AG10803 (cell line): ENCODE measurements around the gene ATP5F1E.
"Not testable (repeated sequence)": the region's sequence is repeated elsewhere in the genome, so short reads cannot be mapped to it uniquely, and the experiment has no call there.

ENCODE experiments used
- DNase-seq: peaks from one replicate; pipeline ENCODE4 v3.0.0; 2010; ENCODE audit warnings: low read depth
- H3K4me3 ChIP-seq: 2 replicates; pipeline ENCODE4 v1.5.1; 2011; ENCODE audit warnings: mild to moderate bottlenecking, low read length, control low read depth
- TF ChIP-seq, protein P1 (sequence below): conservative IDR thresholded peaks from 2 replicates; pipeline ENCODE4 v1.5.1; 2011; ENCODE audit warnings: mild to moderate bottlenecking, low read length, control low read depth, inconsistent platforms

The ATP5F1E gene

DNA sequence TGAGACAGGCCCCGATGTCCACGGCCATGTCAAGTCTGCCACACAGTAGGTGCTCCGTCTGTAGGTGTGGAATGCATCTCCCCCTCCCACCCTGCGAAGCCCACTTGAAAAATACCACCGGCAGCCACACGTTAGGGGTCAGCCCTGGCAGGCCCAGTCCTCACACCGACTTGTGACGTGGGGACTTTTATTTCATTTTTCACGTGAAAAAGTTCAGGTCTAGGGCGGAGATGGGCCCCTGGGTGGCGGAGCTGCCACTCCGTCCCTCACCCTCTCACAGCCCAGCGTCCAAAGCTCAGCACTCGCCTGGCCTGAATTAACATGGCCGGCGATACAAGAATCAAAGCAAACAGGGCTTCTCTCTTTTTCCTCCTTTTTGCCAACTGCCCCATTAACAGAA, 16.7 kb downstream of the ATP5F1E start:
- DNase-seq, result no peak
- TF ChIP-seq, protein P1, sequence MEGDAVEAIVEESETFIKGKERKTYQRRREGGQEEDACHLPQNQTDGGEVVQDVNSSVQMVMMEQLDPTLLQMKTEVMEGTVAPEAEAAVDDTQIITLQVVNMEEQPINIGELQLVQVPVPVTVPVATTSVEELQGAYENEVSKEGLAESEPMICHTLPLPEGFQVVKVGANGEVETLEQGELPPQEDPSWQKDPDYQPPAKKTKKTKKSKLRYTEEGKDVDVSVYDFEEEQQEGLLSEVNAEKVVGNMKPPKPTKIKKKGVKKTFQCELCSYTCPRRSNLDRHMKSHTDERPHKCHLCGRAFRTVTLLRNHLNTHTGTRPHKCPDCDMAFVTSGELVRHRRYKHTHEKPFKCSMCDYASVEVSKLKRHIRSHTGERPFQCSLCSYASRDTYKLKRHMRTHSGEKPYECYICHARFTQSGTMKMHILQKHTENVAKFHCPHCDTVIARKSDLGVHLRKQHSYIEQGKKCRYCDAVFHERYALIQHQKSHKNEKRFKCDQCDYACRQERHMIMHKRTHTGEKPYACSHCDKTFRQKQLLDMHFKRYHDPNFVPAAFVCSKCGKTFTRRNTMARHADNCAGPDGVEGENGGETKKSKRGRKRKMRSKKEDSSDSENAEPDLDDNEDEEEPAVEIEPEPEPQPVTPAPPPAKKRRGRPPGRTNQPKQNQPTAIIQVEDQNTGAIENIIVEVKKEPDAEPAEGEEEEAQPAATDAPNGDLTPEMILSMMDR, result no peak
- H3K4me3 ChIP-seq, result no peak overlapping the region

DNA sequence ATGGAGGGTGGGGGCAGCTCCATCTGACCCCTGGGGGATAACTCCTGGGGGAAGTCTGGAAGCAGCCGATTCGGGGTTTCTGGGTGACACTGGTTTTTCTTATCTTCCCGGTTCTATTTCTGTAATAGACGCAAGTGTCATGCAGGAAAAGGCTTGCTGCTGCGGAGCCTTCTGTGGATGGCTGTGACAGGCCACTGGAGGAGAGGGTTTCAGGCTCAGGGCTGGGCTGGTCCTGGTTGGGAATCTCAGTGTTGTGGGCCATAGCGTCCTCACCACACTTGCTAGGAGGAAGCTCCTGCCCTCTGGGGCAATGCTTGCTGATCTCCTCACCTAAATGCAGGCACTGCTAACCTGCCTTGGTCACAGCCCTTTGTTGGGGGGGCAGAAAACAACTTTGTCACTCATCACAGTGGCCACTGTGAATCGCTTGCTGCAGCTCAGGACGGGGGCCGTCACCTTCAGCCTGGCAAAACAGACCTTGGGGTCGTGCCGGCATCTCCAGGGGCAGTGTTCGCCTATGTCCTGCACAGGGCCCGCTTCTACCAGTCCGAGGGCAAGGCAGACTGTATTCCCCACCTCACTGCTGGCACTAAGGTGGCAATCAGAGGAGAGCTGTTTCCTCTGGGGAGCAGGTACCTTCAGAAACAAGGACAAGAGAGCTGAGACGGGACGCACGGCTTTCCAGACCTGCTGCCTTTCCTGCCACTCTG, 17.3 kb downstream of the ATP5F1E start:
- DNase-seq, result no peak
- no peak overlapping the region for H3K4me3 ChIP-seq
- TF ChIP-seq, protein P1, result no peak

DNA sequence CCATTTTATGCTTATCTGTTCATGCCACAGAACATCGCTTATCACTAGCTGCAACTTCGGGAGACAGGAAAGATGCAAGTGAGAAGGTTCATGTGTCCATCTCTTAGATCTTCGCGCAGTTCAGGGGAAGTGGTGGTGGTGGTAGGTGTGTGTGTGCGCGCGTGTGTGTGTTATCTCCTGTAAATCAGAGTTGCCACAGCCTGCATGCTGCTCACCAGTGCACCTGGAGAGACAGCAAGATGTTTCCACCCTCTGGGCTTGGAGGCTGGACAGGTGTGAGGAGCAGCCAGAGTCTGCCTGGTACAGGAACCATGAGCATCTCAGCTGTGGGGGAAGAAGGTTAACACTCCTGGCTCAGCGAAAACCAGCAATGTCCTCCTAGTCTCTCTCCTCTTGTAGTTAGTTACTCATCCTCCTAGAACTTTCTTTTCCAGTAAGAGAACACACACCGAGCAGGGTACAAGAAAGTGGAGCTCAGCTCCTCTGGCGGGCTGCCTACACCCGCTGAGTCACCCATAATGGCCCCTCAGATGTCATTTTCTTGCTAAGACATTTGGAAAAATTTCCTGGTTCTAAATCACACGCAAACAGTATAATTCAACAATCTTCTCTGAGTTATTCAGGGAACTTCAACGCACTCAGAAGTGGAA, 18.1 kb downstream of the ATP5F1E start:
- peak; percentile 28 for DNase-seq
- TF ChIP-seq, protein P1, result no peak
- no peak overlapping the region for H3K4me3 ChIP-seq

DNA sequence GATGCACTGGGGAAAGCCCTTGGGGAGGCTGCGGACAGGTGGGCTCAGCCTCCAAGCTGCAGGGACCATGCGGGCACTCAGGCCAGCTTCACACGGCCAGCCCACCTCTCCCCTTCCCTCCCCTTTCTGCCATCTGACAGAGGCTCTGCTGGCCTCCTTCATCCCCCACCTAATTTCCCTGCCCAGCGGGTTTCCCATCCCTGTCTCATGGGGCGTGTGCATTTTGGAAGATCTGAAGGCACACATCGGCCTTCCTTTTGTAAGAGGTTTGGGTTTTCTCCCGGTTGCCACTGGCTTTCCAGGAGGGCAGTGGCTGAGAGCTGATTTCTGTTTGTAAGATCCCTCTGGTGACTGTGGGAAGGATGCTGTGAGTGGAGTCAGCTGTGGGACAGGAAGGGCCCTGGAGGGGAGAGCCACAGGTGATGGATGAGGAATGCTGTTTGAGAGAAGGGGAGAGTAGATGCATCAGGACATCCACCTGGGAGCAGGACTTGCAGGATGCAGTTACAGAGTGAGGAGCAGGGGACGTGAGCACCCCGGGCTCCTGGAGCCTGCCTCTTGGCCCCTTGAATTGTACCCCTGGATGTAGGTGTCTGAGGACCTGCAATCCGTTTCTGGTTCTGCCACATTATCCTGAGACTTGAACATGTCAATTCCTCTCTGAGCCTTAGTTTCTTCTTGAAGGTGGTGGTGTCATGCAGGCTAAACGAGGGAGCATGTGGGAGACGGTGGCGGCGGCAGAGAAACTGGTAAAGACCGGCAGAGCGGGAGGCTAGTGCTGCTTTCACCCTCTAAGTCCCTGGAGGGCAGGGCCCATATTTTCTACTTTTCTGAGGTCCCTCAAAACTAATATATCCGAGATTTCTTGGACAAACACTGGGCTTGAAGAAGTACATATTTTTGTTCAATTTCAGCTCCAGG, 18.8 kb downstream of the ATP5F1E start:
- DNase-seq, result no peak
- no peak overlapping the region for H3K4me3 ChIP-seq
- TF ChIP-seq, protein P1, result no peak

DNA sequence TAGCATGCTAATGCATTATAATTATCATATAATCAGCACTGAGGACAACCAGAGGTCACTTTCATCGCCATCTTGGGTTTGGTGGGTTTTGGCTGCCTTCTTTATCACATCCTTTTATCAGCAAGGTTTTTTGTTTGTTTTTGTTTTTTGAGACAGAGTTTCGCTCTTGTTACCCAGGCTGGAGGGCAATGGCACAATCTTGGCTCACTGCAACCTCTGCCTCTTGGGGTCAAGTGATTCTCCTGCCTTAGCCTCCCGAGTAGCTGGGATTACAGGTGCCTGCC, 20.3 kb downstream of the ATP5F1E start:
- DNase-seq, result not testable (repeated sequence)

DNA sequence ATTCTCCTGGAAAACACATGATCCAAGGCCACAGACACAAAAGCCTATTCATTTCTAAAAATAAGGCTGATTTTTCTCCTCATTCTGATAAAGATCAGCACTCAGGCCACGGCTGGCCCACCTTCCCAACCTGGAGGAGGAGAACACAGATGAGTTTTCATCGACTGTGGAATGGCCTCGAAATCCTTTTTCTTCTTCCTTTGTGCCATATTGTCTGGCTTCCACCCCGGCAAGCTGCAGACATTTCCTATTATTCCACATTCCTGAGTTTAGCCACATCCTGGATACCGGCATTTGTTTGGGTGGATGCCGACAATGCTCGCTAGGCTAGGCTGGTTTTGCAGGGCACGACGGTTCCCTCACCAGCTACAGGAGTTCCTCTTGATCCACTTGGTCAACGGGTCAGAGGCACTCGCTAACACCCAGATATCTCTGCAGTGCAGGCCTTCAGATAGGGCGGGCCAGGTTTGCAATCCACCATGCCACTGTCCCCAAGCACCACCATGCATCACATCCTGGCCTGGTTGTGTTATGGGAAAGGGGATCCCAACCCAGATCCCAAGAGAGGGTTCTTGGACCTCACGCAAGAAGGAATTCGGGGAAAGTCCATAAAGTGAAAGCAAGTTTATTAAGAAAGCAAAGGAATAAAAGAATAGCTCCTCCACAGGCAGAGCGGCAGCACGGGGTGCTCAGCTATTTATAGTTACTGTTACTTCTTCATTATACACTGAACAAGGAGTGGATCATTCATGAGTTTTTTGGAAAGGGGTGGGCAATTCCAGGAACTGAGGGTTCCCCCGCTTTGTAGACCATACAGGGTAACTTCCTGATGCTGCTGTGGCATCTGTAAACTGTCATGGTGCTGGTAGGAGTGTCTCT, 20.9 kb downstream of the ATP5F1E start:
- TF ChIP-seq, protein P1, result no peak
- H3K4me3 ChIP-seq, result no peak overlapping the region
- DNase-seq, result peak; percentile 96

More for the DNA sequence above, 20.3 kb downstream of the ATP5F1E start:
- not testable (repeated sequence) for H3K4me3 ChIP-seq

DNA sequence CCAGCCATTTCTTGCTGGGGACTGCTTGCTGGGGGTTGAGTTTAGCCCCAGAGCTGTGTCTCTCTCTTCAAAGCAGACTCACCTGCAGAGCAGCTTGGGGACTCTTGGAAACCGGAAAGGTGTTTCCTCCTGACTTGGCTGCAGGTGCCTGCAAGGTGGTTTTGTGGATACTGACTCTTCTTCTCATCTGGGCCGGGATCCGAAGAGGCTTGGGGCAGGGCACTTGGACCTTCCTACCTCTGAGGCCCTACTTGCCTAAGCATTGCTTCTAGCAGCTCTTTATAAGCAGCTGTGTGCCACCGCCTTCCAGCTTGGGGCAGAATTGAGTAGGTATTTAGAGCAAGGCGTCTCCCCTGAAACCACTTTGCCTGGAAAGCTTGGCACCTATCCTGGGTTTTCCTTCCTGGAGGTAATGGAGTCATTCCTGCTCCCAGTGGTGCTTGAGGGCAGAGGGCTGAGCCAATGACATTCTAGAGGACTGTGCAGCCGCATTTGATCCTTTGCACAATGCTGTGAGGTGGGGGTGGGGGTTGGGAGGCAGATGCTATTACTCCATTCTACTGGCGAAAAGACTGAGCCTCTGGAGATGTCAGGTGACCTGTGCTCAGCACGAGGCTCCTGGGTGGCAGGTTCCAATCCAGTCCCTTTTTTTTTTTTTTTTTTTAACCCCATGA, 21.7 kb downstream of the ATP5F1E start:
- no peak for DNase-seq
- H3K4me3 ChIP-seq, result no peak overlapping the region
- TF ChIP-seq, protein P1, result no peak
